Fibroblast of the conjunctiva (primary cell): ENCODE results near the gene FCHSD1.
"Not testable (repeated sequence)": the region's sequence is repeated elsewhere in the genome, so short reads cannot be mapped to it uniquely, and the experiment has no call there.

Experiments used
- DNase-seq: peaks from one replicate; pipeline ENCODE4 v3.0.0-alpha.2; 2010; ENCODE audit warnings: low read depth

Gene FCHSD1

GRCh38 chr5:141615991-141616720 is 35.1 kb downstream of the FCHSD1 start:
- no peak for DNase-seq

GRCh38 chr5:141613344-141613743 is 37.9 kb downstream of the FCHSD1 start:
- no peak for DNase-seq

GRCh38 chr5:141611289-141611688 is 39.9 kb downstream of the FCHSD1 start:
- DNase-seq: no peak

GRCh38 chr5:141609921-141610320 is 41.3 kb downstream of the FCHSD1 start:
- not testable (repeated sequence) for DNase-seq

GRCh38 chr5:141609044-141609443 is 42.2 kb downstream of the FCHSD1 start:
- DNase-seq: no peak

- no peak for DNase-seq
Measured at GRCh38 chr5:141608557-141608956, 42.7 kb downstream of the FCHSD1 start.

GRCh38 chr5:141608046-141608445 is 43.2 kb downstream of the FCHSD1 start:
- no peak for DNase-seq

GRCh38 chr5:141605523-141606277 is 45.5 kb downstream of the FCHSD1 start:
- DNase-seq: no peak

GRCh38 chr5:141603923-141604717 is 47.1 kb downstream of the FCHSD1 start:
- peak; percentile 93 for DNase-seq

- no peak for DNase-seq
Measured at GRCh38 chr5:141602606-141603005, 48.6 kb downstream of the FCHSD1 start.

GRCh38 chr5:141598391-141599345 is 52.5 kb downstream of the FCHSD1 start:
- DNase-seq: no peak

GRCh38 chr5:141597814-141598213 is 53.4 kb downstream of the FCHSD1 start:
- DNase-seq: no peak

GRCh38 chr5:141597394-141597793 is 53.8 kb downstream of the FCHSD1 start:
- DNase-seq: no peak

- DNase-seq: no peak
Measured at GRCh38 chr5:141596867-141597266, 54.4 kb downstream of the FCHSD1 start.

GRCh38 chr5:141590127-141590526 is 61.1 kb downstream of the FCHSD1 start:
- DNase-seq: no peak
